ENCODE results near the gene UBP1. TPM values are rescaled to one million over a fixed set of nuclear protein-coding genes. Genes with fewer than 3 reads are reported as not detected.
"Not testable (repeated sequence)": the region's sequence is repeated elsewhere in the genome, so short reads cannot be mapped to it uniquely, and the experiment has no call there.

UBP1 gene
- total RNA-seq, 4 donors from 2014 or later = 51.4 to 71.4 (median 53.9) TPM

- Histone ChIP-seq H3K36me3 (no peaks in the 10 kb centered on the region), H3K9me3 (no peaks in the 10 kb centered on the region), H3K27ac (peak overlapping the region in 3 of 4 donors; percentile 96 to 98 (median 97)), H3K27me3 (no peaks in the 10 kb centered on the region), H3K4me1 (peaks cover 4 to 66% (median 25%) of the 10 kb centered on the region in 4 donors), H3K4me3 (peak overlapping the region in 3 of 4 donors; percentile 13 to 87 (median 76))
- no peak for DNase-seq (ENCODE audit: low spot score in 2 of 2)
- TF ChIP-seq POLR2A (IDR thresholded peaks at IDR 0.05) = no peak
- TF ChIP-seq CTCF (IDR thresholded peaks at IDR 0.05) = no peak
- no peak for TF ChIP-seq EP300 (IDR thresholded peaks at IDR 0.05)
- 26 to 35% methylated on average over 3 of the region's 3 CpGs for WGBS, 2 donors
These were observed 2.5 kb downstream of the UBP1 start for GRCh38 chr3:33437556-33438283.

- DNase-seq (ENCODE audit: low spot score in 2 of 2) = no peak
- 57 to 58% methylated on average over 2 of the region's 2 CpGs for WGBS, 2 donors
- Histone ChIP-seq H3K27me3 (no peaks in the 10 kb centered on the region), H3K27ac (no peak overlapping the region), H3K4me3 (no peak overlapping the region), H3K4me1 (peaks cover 4 to 93% (median 35%) of the 10 kb centered on the region in 4 donors), H3K36me3 (no peaks in the 10 kb centered on the region), H3K9me3 (no peaks in the 10 kb centered on the region)
- TF ChIP-seq CTCF (IDR thresholded peaks at IDR 0.05) (no peak), EP300 (IDR thresholded peaks at IDR 0.05) (no peak), POLR2A (IDR thresholded peaks at IDR 0.05) (no peak)
These were observed 6.4 kb downstream of the UBP1 start for GRCh38 chr3:33433843-33434242.

GRCh38 chr3:33430571-33430970, 9.6 kb downstream of the UBP1 start:
- WGBS, 2 donors = 81 to 88% methylated on average over 4 of the region's 4 CpGs
- Histone ChIP-seq H3K4me1 (peaks cover 0 to 80% (median 17%) of the 10 kb centered on the region in 4 donors), H3K36me3 (no peaks in the 10 kb centered on the region), H3K9me3 (no peaks in the 10 kb centered on the region), H3K4me3 (no peak overlapping the region), H3K27ac (no peak overlapping the region), H3K27me3 (no peaks in the 10 kb centered on the region)
- no peak for TF ChIP-seq POLR2A (IDR thresholded peaks at IDR 0.05)
- no peak for TF ChIP-seq EP300 (IDR thresholded peaks at IDR 0.05)
- TF ChIP-seq CTCF (IDR thresholded peaks at IDR 0.05) = no peak
- DNase-seq (ENCODE audit: low spot score in 2 of 2) = no peak

- Histone ChIP-seq H3K36me3 (peaks cover 0 to under 1% (median 0%) of the 10 kb centered on the region in 3 donors), H3K27me3 (no peaks in the 10 kb centered on the region), H3K4me3 (no peak overlapping the region), H3K27ac (no peak overlapping the region), H3K9me3 (no peaks in the 10 kb centered on the region), H3K4me1 (peaks cover 0 to 75% (median 15%) of the 10 kb centered on the region in 4 donors)
- TF ChIP-seq CTCF (IDR thresholded peaks at IDR 0.05) (no peak), EP300 (IDR thresholded peaks at IDR 0.05) (no peak), POLR2A (IDR thresholded peaks at IDR 0.05) (no peak)
- no peak for DNase-seq (ENCODE audit: low spot score in 2 of 2)
- WGBS, 2 donors = 87 to 91% methylated on average over 1 of the region's 1 CpG
These were observed 10.1 kb downstream of the UBP1 start for GRCh38 chr3:33430061-33430460.

- H3K27ac ChIP-seq; H3K4me3 ChIP-seq; H3K36me3 ChIP-seq; H3K9me3 ChIP-seq; H3K27me3 ChIP-seq; DNase-seq (ENCODE audit: low spot score in 2 of 2): not testable (repeated sequence)
- H3K4me1 ChIP-seq = peaks cover 0 to 70% (median 15%) of the 10 kb centered on the region in 4 donors
- 64 to 72% methylated on average over 2 of the region's 2 CpGs for WGBS, 2 donors
These were observed 10.9 kb downstream of the UBP1 start for GRCh38 chr3:33429306-33429705.

Data from tibial nerve (tissue), 4 donors.